GM15510 (cell line): ENCODE results near the gene GNA12.

Source experiments
- POLR2A ChIP-seq: IDR thresholded peaks from 3 replicates; pipeline ENCODE4 v1.6.1; 2011; ENCODE audit warnings: borderline replicate concordance; ENCODE audit not compliant: insufficient read length; ENCODE audit errors: extremely low read depth

GNA12 gene

GRCh38 chr7:2856388-2857169 lies 12.5 kb upstream of the GNA12 start:
- TF ChIP-seq POLR2A = no peak

GRCh38 chr7:2855386-2855785 lies 11.3 kb upstream of the GNA12 start:
- no peak for TF ChIP-seq POLR2A

GRCh38 chr7:2853147-2853546 lies 9.0 kb upstream of the GNA12 start:
- TF ChIP-seq POLR2A = no peak

- TF ChIP-seq POLR2A = no peak
Observed at GRCh38 chr7:2851497-2851896, 7.4 kb upstream of the GNA12 start.

GRCh38 chr7:2849941-2850766 lies 6.0 kb upstream of the GNA12 start:
- TF ChIP-seq POLR2A = no peak

- TF ChIP-seq POLR2A = no peak
Observed at GRCh38 chr7:2845034-2845592, 1.0 kb upstream of the GNA12 start.

GRCh38 chr7:2843711-2844152 lies 376 bp downstream of the GNA12 start:
- TF ChIP-seq POLR2A = no peak

- no peak for TF ChIP-seq POLR2A
Observed at GRCh38 chr7:2843191-2843685, 870 bp downstream of the GNA12 start.

GRCh38 chr7:2841907-2842306 lies 2.2 kb downstream of the GNA12 start:
- no peak for TF ChIP-seq POLR2A

- no peak for TF ChIP-seq POLR2A
Observed at GRCh38 chr7:2840458-2840857, 3.6 kb downstream of the GNA12 start.

- no peak for TF ChIP-seq POLR2A
Observed at GRCh38 chr7:2838873-2839578, 5.1 kb downstream of the GNA12 start.

GRCh38 chr7:2838451-2838850 lies 5.7 kb downstream of the GNA12 start:
- no peak for TF ChIP-seq POLR2A

- TF ChIP-seq POLR2A = no peak
Observed at GRCh38 chr7:2837496-2837895, 6.6 kb downstream of the GNA12 start.

- no peak for TF ChIP-seq POLR2A
Observed at GRCh38 chr7:2834748-2835441, 9.2 kb downstream of the GNA12 start.
